SK-N-SH treated with all-trans-retinoic acid at 6 μM for 48 hours (cell line): ENCODE data around the gene ADK.
A peak's percentile ranks its signal among the peaks of the same experiment; 100 is the strongest.

ENCODE experiments used
- ATAC-seq: fragments of 200-7000 bp; cut with Tn5 transposase; 3 replicates; pipeline ENCODE4 v1.9.1; 2020; ENCODE audit warnings: mild to moderate bottlenecking, moderate library complexity
- ARNTL ChIP-seq: fragments of 450-650 bp; formaldehyde crosslinking; IDR thresholded peaks from 2 replicates; pipeline ENCODE4 v1.5.0; 2020; ENCODE audit warnings: low read depth, mild to moderate bottlenecking, moderate library complexity, borderline replicate concordance
- BACH2 ChIP-seq: fragments of 250-450 bp; sonication (Bioruptor Pico); IDR thresholded peaks from 2 replicates; pipeline ENCODE4 v1.9.0; 2021; ENCODE audit warnings: mild to moderate bottlenecking, borderline replicate concordance
- CREB5 ChIP-seq: fragments of 250-450 bp; sonication (Bioruptor Pico); IDR thresholded peaks from 2 replicates; pipeline ENCODE4 v1.5.1; 2020; ENCODE audit warnings: low read depth, mild to moderate bottlenecking, moderate library complexity
- CSDC2 ChIP-seq: fragments of 250-450 bp; sonication (Bioruptor Pico); IDR thresholded peaks from 2 replicates; pipeline ENCODE4 v1.5.0; 2020; ENCODE audit warnings: mild to moderate bottlenecking, moderate library complexity
- CSRNP3 ChIP-seq: fragments of 250-450 bp; sonication (Bioruptor Pico); IDR thresholded peaks from 2 replicates; pipeline ENCODE4 v1.5.1; 2021; ENCODE audit warnings: mild to moderate bottlenecking, moderate library complexity
- ESRRG ChIP-seq: fragments of 250-450 bp; sonication (Bioruptor Pico); IDR thresholded peaks from 2 replicates; pipeline ENCODE4 v1.6.1; 2021; ENCODE audit warnings: mild to moderate bottlenecking
- GLIS3 ChIP-seq: fragments of 250-450 bp; sonication (Bioruptor Pico); IDR thresholded peaks from 2 replicates; pipeline ENCODE4 v1.5.0; 2020; ENCODE audit warnings: mild to moderate bottlenecking, moderate library complexity
- ISL1 ChIP-seq: fragments of 250-450 bp; sonication (Bioruptor Pico); IDR thresholded peaks from 2 replicates; pipeline ENCODE4 v2.1.2; 2022; ENCODE audit warnings: mild to moderate bottlenecking, moderate library complexity
- OSR1 ChIP-seq: fragments of 250-450 bp; sonication (Bioruptor Pico); IDR thresholded peaks from 2 replicates; pipeline ENCODE4 v1.8.0; 2022; ENCODE audit warnings: moderate library complexity, mild to moderate bottlenecking, inconsistent platforms
- POU6F1 ChIP-seq: fragments of 250-450 bp; sonication (Bioruptor Pico); IDR thresholded peaks from 2 replicates; pipeline ENCODE4 v1.8.0; 2021; ENCODE audit warnings: low read depth, mild to moderate bottlenecking, moderate library complexity, borderline replicate concordance
- PPARA ChIP-seq: fragments of 250-450 bp; sonication (Bioruptor Pico); IDR thresholded peaks from 2 replicates; pipeline ENCODE4 v1.5.0; 2020; ENCODE audit warnings: mild to moderate bottlenecking, borderline replicate concordance
- RARB ChIP-seq: fragments of 250-450 bp; sonication (Bioruptor Pico); IDR thresholded peaks from 2 replicates; pipeline ENCODE4 v1.8.0; 2021; ENCODE audit warnings: mild to moderate bottlenecking, moderate library complexity
- SNAI2 ChIP-seq: fragments of 250-450 bp; sonication (Bioruptor Pico); IDR thresholded peaks from 2 replicates; pipeline ENCODE4 v1.5.0; 2020; ENCODE audit warnings: mild to moderate bottlenecking, moderate library complexity
- TCF4 ChIP-seq: fragments of 250-450 bp; sonication (Bioruptor Pico); IDR thresholded peaks from 2 replicates; pipeline ENCODE4 v1.8.0; 2021; ENCODE audit warnings: mild to moderate bottlenecking, moderate library complexity, borderline replicate concordance
- TOX ChIP-seq: fragments of 250-450 bp; sonication (Bioruptor Pico); IDR thresholded peaks from 2 replicates; pipeline ENCODE4 v1.8.0; 2021; ENCODE audit warnings: mild to moderate bottlenecking, moderate library complexity, borderline replicate concordance
- ZFP3 ChIP-seq: fragments of 250-450 bp; sonication (Bioruptor Pico); IDR thresholded peaks from 2 replicates; pipeline ENCODE4 v1.5.0; 2020; ENCODE audit warnings: mild to moderate bottlenecking, moderate library complexity
- ZFP30 ChIP-seq: fragments of 450-650 bp; formaldehyde crosslinking; IDR thresholded peaks from 2 replicates; pipeline ENCODE4 v1.5.0; 2022; ENCODE audit warnings: mild to moderate bottlenecking, moderate library complexity
- ZNF565 ChIP-seq: fragments of 450-650 bp; formaldehyde crosslinking; conservative IDR thresholded peaks from 2 replicates; pipeline ENCODE4 v1.5.0; 2020; ENCODE audit warnings: low read depth, mild to moderate bottlenecking, moderate library complexity
- ZNF70 ChIP-seq: fragments of 450-650 bp; formaldehyde crosslinking; IDR thresholded peaks from 2 replicates; pipeline ENCODE4 v1.5.0; 2020; ENCODE audit warnings: mild to moderate bottlenecking, moderate library complexity
- ZNF8 ChIP-seq: fragments of 450-650 bp; formaldehyde crosslinking; IDR thresholded peaks from 2 replicates; pipeline ENCODE4 v1.5.0; 2020; ENCODE audit warnings: mild to moderate bottlenecking, moderate library complexity
- TF ChIP-seq, protein P1 (sequence below): fragments of 250-450 bp; sonication (Bioruptor Pico); IDR thresholded peaks from 2 replicates; pipeline ENCODE4 v1.8.0; 2020; ENCODE audit warnings: mild to moderate bottlenecking, moderate library complexity, borderline replicate concordance
- TF ChIP-seq, protein P2 (sequence below): fragments of 250-450 bp; sonication (Bioruptor Pico); IDR thresholded peaks from 2 replicates; pipeline ENCODE4 v1.5.0; 2020; ENCODE audit warnings: mild to moderate bottlenecking, moderate library complexity

The ADK gene

DNA sequence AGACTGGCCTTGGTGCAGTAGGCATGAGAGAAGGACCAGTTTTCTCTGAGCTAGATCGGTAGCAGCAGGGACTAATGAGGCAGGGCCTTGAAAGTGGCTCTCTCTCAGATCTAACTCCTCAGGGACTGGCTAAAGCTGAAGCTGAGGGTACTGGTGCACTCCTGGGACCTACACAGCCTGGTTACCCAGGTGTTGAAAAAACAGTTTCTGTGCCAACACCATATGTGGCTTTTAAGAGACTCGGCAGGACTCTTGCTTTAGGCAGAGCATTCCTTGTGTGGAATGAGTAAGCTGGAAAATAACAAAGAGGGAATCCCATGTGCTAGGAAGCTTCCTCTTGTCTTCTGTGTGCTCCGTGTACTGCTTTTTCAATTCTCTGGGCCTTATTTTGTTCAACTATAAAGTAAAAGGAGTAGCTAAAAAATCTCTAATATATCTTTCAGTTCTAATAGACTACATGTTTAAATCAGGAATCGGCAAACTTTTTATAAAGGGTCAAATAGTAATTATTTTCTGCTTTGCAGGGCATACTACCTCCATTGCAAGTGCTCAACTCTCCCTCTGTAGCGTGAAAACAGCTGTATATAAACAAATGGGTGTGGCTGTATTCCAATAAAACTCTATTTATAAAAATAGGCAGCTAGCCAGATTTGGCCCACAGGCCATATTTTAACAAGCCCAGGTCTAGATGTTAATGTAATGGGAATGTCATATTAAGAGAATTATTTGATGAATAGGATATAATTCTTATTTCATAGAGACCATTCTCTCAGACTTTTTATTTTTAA, 489.3 kb downstream of the ADK start:
- TF ChIP-seq CSRNP3 (CRISPR knock-in tag) (no peak), ZNF565 (CRISPR knock-in tag) (no peak), ZNF70 (CRISPR knock-in tag) (no peak), GLIS3 (CRISPR knock-in tag) (no peak), SNAI2 (CRISPR knock-in tag) (no peak), ZFP3 (CRISPR knock-in tag) (no peak), ARNTL (no peak), BACH2 (no peak), RARB (CRISPR knock-in tag) (no peak), CSDC2 (CRISPR knock-in tag) (no peak), TCF4 (no peak), ESRRG (CRISPR knock-in tag) (no peak), OSR1 (CRISPR knock-in tag) (no peak), TOX (no peak), PPARA (no peak), CREB5 (no peak), ZNF8 (CRISPR knock-in tag) (no peak), ZFP30 (CRISPR knock-in tag) (no peak)
- TF ChIP-seq, protein P1, sequence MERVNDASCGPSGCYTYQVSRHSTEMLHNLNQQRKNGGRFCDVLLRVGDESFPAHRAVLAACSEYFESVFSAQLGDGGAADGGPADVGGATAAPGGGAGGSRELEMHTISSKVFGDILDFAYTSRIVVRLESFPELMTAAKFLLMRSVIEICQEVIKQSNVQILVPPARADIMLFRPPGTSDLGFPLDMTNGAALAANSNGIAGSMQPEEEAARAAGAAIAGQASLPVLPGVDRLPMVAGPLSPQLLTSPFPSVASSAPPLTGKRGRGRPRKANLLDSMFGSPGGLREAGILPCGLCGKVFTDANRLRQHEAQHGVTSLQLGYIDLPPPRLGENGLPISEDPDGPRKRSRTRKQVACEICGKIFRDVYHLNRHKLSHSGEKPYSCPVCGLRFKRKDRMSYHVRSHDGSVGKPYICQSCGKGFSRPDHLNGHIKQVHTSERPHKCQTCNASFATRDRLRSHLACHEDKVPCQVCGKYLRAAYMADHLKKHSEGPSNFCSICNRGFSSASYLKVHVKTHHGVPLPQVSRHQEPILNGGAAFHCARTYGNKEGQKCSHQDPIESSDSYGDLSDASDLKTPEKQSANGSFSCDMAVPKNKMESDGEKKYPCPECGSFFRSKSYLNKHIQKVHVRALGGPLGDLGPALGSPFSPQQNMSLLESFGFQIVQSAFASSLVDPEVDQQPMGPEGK (CRISPR knock-in tag) = no peak
- TF ChIP-seq, protein P2, sequence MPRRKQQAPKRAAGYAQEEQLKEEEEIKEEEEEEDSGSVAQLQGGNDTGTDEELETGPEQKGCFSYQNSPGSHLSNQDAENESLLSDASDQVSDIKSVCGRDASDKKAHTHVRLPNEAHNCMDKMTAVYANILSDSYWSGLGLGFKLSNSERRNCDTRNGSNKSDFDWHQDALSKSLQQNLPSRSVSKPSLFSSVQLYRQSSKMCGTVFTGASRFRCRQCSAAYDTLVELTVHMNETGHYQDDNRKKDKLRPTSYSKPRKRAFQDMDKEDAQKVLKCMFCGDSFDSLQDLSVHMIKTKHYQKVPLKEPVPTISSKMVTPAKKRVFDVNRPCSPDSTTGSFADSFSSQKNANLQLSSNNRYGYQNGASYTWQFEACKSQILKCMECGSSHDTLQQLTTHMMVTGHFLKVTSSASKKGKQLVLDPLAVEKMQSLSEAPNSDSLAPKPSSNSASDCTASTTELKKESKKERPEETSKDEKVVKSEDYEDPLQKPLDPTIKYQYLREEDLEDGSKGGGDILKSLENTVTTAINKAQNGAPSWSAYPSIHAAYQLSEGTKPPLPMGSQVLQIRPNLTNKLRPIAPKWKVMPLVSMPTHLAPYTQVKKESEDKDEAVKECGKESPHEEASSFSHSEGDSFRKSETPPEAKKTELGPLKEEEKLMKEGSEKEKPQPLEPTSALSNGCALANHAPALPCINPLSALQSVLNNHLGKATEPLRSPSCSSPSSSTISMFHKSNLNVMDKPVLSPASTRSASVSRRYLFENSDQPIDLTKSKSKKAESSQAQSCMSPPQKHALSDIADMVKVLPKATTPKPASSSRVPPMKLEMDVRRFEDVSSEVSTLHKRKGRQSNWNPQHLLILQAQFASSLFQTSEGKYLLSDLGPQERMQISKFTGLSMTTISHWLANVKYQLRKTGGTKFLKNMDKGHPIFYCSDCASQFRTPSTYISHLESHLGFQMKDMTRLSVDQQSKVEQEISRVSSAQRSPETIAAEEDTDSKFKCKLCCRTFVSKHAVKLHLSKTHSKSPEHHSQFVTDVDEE (CRISPR knock-in tag) = no peak
- no peak for ATAC-seq

- no peak for ATAC-seq
- TF ChIP-seq GLIS3 (CRISPR knock-in tag) = no peak
- TF ChIP-seq POU6F1 (CRISPR knock-in tag) = no peak
- TF ChIP-seq ZFP30 (CRISPR knock-in tag) = no peak
- TF ChIP-seq BACH2 = no peak
- TF ChIP-seq ISL1 (CRISPR knock-in tag) = no peak
These were observed 490.6 kb downstream of the ADK start for GRCh38 chr10:74641659-74642058.

- ATAC-seq = no peak
- TF ChIP-seq TCF4 (no peak), ISL1 (CRISPR knock-in tag) (no peak), RARB (CRISPR knock-in tag) (no peak), ZFP30 (CRISPR knock-in tag) (peak; percentile 93), CSRNP3 (CRISPR knock-in tag) (no peak)
These were observed 492.0 kb downstream of the ADK start for GRCh38 chr10:74642901-74643595.
